Kidney epithelial cell (primary cell): ENCODE measurements around the gene FILIP1L. TPM values are rescaled to one million over a fixed set of nuclear protein-coding genes. Genes with fewer than 3 reads are reported as not detected.

Experiments used
- DNase-seq: peaks from one replicate; pipeline ENCODE4 v3.0.0-alpha.2; 2010; ENCODE audit warnings: low read depth
- H3K27me3 ChIP-seq: 2 replicates; pipeline ENCODE4 v1.6.0; 2011; ENCODE audit warnings: low read length; ENCODE audit not compliant: control insufficient read depth, insufficient read depth
- H3K36me3 ChIP-seq: 2 replicates; pipeline ENCODE4 v1.5.1; 2011; ENCODE audit warnings: low read length; ENCODE audit not compliant: control insufficient read depth, insufficient read depth
- H3K4me3 ChIP-seq: 2 replicates; pipeline ENCODE4 v1.5.1; 2011; ENCODE audit warnings: low read depth, mild to moderate bottlenecking, control low read depth, low read length
- CTCF ChIP-seq: IDR thresholded peaks from 2 replicates; pipeline ENCODE4 v1.5.1; 2011; ENCODE audit warnings: mild to moderate bottlenecking, moderate library complexity, low read length, control low read depth, inconsistent platforms; ENCODE audit not compliant: insufficient read depth, poor library complexity, severe bottlenecking
- total RNA-seq: library from RNA; depleted of rRNA; stranded (reverse); fragments of >200 nt; gene quantifications from 2 replicates; pipeline ENCODE4 v1.2.3, GENCODE V29; 2015

The FILIP1L gene
- total RNA-seq, 1 donor from 2014 or later: 15.6 TPM

GRCh38 chr3:99962703-99963102, 151.6 kb downstream of the FILIP1L start:
- H3K27me3 ChIP-seq: no peaks in the 10 kb centered on the region
- DNase-seq: no peak
- no peak for TF ChIP-seq CTCF
- no peak overlapping the region for H3K4me3 ChIP-seq
- no peaks in the 10 kb centered on the region for H3K36me3 ChIP-seq

- TF ChIP-seq CTCF: no peak
- H3K4me3 ChIP-seq: no peak overlapping the region
- H3K36me3 ChIP-seq: no peaks in the 10 kb centered on the region
- no peaks in the 10 kb centered on the region for H3K27me3 ChIP-seq
- DNase-seq: no peak
Measured at GRCh38 chr3:99961756-99962515, 152.4 kb downstream of the FILIP1L start.

- Histone ChIP-seq H3K27me3 (no peaks in the 10 kb centered on the region), H3K4me3 (no peak overlapping the region), H3K36me3 (no peaks in the 10 kb centered on the region)
- TF ChIP-seq CTCF: no peak
- no peak for DNase-seq
Measured at GRCh38 chr3:99960941-99961340, 153.4 kb downstream of the FILIP1L start.

GRCh38 chr3:99960123-99960878, 154.0 kb downstream of the FILIP1L start:
- Histone ChIP-seq H3K27me3 (no peaks in the 10 kb centered on the region), H3K36me3 (no peaks in the 10 kb centered on the region), H3K4me3 (no peak overlapping the region)
- no peak for DNase-seq
- no peak for TF ChIP-seq CTCF

GRCh38 chr3:99958222-99958912, 155.9 kb downstream of the FILIP1L start:
- no peak for TF ChIP-seq CTCF
- no peaks in the 10 kb centered on the region for H3K27me3 ChIP-seq
- H3K36me3 ChIP-seq: no peaks in the 10 kb centered on the region
- DNase-seq: no peak
- H3K4me3 ChIP-seq: no peak overlapping the region
